Erythroblast (primary cell): ENCODE data around the gene PAQR5.

Source experiments
- DNase-seq, 2 experiments: peaks; one replicate each; lab custom pipeline; 2025; lab: John Stamatoyannopoulos, UW
- GATA1 ChIP-seq: IDR thresholded peaks from 2 replicates; pipeline ENCODE4 v1.6.1; 2011; ENCODE audit warnings: low read depth, mild to moderate bottlenecking, control low read depth, low read length, moderate library complexity
- POLR2A ChIP-seq: IDR thresholded peaks from 2 replicates; pipeline ENCODE4 v1.6.1; 2011; ENCODE audit warnings: mild to moderate bottlenecking, low read length

PAQR5 gene

GRCh38 chr15:69390575-69390974 is 91.9 kb downstream of the PAQR5 start:
- no peak for DNase-seq
- TF ChIP-seq GATA1: no peak
- no peak for TF ChIP-seq POLR2A

GRCh38 chr15:69391046-69391757 is 92.5 kb downstream of the PAQR5 start:
- TF ChIP-seq GATA1: no peak
- no peak for TF ChIP-seq POLR2A
- no peak for DNase-seq

GRCh38 chr15:69392352-69392751 is 93.6 kb downstream of the PAQR5 start:
- no peak for DNase-seq
- TF ChIP-seq GATA1: no peak
- TF ChIP-seq POLR2A: no peak

GRCh38 chr15:69393831-69394491 is 95.2 kb downstream of the PAQR5 start:
- TF ChIP-seq POLR2A (no peak), GATA1 (no peak)
- DNase-seq: no peak

GRCh38 chr15:69394556-69395282 is 96.0 kb downstream of the PAQR5 start:
- peak; percentile 69 to 82 for DNase-seq
- TF ChIP-seq GATA1: no peak
- no peak for TF ChIP-seq POLR2A

GRCh38 chr15:69395460-69395859 is 96.7 kb downstream of the PAQR5 start:
- TF ChIP-seq POLR2A (no peak), GATA1 (no peak)

GRCh38 chr15:69395991-69396390 is 97.3 kb downstream of the PAQR5 start:
- TF ChIP-seq POLR2A (no peak), GATA1 (no peak)

More at GRCh38 chr15:69395460-69395859, 96.7 kb downstream of the PAQR5 start:
- no peak for DNase-seq

GRCh38 chr15:69398491-69398891 is 99.8 kb downstream of the PAQR5 start:
- TF ChIP-seq POLR2A (no peak), GATA1 (no peak)
- no peak for DNase-seq

More at GRCh38 chr15:69395991-69396390, 97.3 kb downstream of the PAQR5 start:
- DNase-seq: no peak

- no peak for DNase-seq
- TF ChIP-seq POLR2A (no peak), GATA1 (no peak)
Measured at GRCh38 chr15:69400850-69401249, 102.1 kb downstream of the PAQR5 start.

- DNase-seq: no peak
- no peak for TF ChIP-seq POLR2A
- no peak for TF ChIP-seq GATA1
Measured at GRCh38 chr15:69402816-69403215, 104.1 kb downstream of the PAQR5 start.

GRCh38 chr15:69403594-69403993 is 104.9 kb downstream of the PAQR5 start:
- no peak for DNase-seq
- no peak for TF ChIP-seq GATA1
- no peak for TF ChIP-seq POLR2A

GRCh38 chr15:69405110-69405509 is 106.4 kb downstream of the PAQR5 start:
- TF ChIP-seq POLR2A: no peak
- no peak for DNase-seq

- TF ChIP-seq GATA1: no peak
- no peak for TF ChIP-seq POLR2A
- DNase-seq: no peak
Measured at GRCh38 chr15:69407719-69408400, 109.1 kb downstream of the PAQR5 start.
